Measurements from ENCODE around the gene TAS2R19.

TAS2R19 gene

DNA sequence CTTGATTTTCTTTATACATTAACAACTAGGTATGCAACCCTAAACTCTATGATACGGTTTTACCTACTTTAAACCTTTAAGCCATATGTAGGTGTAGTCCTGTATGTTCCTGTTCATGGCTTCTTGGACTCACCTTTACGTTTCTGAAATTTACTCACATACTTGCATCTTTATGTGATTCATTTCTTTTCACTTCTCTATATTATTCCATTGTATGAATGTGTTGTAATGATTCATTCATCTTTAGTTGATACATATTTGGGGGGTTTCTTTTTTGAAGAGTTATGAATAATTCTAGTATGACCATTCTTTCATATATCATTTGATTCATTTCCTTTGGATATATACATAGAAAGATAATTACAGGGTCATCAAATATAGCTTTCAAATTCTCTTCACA, 33.3 kb downstream of the TAS2R19 start:
- DNase-seq, result no peak

DNA sequence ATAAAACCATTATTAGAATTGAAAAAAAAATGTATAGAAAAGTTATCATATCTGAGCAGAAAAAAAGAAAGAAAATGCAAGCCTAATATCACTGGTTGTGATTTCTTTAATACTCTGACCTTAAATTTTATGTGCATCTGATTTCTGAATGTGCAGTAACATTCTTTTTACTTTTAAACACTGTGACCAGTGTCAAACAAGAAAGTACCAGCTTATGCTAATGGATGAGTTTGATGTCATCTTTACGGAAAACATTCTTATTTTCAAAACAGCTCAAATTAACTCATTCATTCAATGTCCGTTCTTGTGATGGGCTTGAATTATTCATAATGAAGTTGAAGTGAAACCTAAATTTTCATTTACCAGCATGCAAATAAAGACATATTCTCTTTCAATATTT, 35.6 kb downstream of the TAS2R19 start, which contains the start of gene TAS2R50:
TSS of gene TAS2R50 (minus strand) at position 101 of the 400 bp plus-strand sequence. CDS start at position 49, 52 bp downstream.
- no peak for DNase-seq

DNA sequence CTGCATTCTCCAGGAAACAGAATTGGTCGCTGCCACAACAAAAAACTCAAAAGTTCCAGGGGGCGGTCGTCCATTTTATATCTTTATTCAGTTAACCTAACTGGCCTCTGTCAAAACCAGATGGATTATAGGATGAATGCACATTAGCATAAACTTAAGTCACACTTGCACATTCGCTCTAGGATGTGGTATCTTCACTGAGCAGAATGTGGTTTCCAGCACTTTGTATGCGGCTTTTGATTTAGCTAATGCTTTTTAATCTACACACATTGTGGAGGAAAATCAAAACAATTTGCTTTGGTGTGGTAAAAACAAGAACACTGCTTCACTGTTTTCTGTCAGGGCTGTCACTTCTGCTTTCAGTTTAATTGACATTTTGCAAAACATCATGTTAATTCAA, 40.2 kb downstream of the TAS2R19 start:
- no peak for DNase-seq

DNA sequence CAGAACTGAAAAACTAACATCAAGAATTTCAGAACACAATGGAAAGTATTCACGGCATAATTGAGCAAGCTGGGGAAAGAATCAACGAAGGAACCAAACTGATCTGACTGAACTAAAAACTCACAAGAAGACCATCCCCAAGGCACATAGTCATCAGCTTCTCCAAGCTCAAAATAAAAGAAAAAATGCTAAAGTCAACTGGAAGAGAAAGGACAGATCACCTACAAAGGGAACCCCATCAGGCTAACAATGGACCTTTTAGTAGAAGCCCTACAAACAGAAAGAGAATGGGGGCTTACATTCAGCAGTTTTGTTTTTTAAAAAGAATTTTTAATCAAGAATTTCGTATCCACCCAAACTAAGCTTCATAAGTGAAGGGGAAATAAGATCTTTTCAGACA, 47.5 kb downstream of the TAS2R19 start:
- DNase-seq, result no peak

All from EL (cell line).